Caco-2 (cell line): ENCODE measurements around the gene ACSL5. TPM values are rescaled to one million over a fixed set of nuclear protein-coding genes. Genes with fewer than 3 reads are reported as not detected.
"Not testable (repeated sequence)": the region's sequence is repeated elsewhere in the genome, so short reads cannot be mapped to it uniquely, and the experiment has no call there.

Experiments
- BruUV-seq: library from RNA; stranded (reverse); fragments of 400-500 nt; replicated peaks from 2 replicates; lab custom pipeline; 2021; lab: Mats Ljungman, UMichigan
- CTCF ChIA-PET: fragments of 300-600 bp; sonication (Branson Sonifier 250); formaldehyde crosslinking; loops from one replicate; lab custom pipeline; 2022; ENCODE audit warnings: antibody characterized with exemption; lab: Charles Lee
- POLR2A ChIA-PET: fragments of 300-600 bp; sonication (Branson Sonifier 250); formaldehyde crosslinking; loops from one replicate; lab custom pipeline; 2022; ENCODE audit warnings: antibody characterized with exemption; lab: Charles Lee
- DNase-seq, 2 experiments: peaks; one replicate each; pipeline versions ENCODE4 v3.0.0 to v3.0.0-alpha.2; 2020 to 2022
- H3K27me3 ChIP-seq: replicated peaks from 2 replicates; pipeline ENCODE4 v1.6.0; 2011; ENCODE audit warnings: low read length; ENCODE audit not compliant: control insufficient read depth, insufficient read depth
- H3K36me3 ChIP-seq: 2 replicates; pipeline ENCODE4 v1.5.1; 2011; ENCODE audit warnings: low read length; ENCODE audit not compliant: control insufficient read depth, insufficient read depth
- H3K4me1 ChIP-seq: fragments of 250-450 bp; sonication (Bioruptor Pico); 2 replicates; pipeline ENCODE4 v1.5.1; 2020; ENCODE audit warnings: mild to moderate bottlenecking
- H3K4me3 ChIP-seq: 2 replicates; pipeline ENCODE4 v1.5.1; 2011; ENCODE audit warnings: low read depth, mild to moderate bottlenecking, control low read depth, low read length
- H3K9me3 ChIP-seq: fragments of 250-450 bp; sonication (Bioruptor Pico); 2 replicates; pipeline ENCODE4 v1.5.1; 2020; ENCODE audit warnings: mild to moderate bottlenecking, moderate library complexity
- H3K27ac Mint-ChIP-seq: one replicate; pipeline ENCODE4 v1.8.0; 2022; ENCODE audit warnings: mixed read lengths; ENCODE audit not compliant: unreplicated experiment
- H3K27me3 Mint-ChIP-seq: one replicate; pipeline ENCODE4 v1.8.0; 2022; ENCODE audit warnings: mixed read lengths; ENCODE audit not compliant: insufficient read depth, unreplicated experiment
- H3K36me3 Mint-ChIP-seq: one replicate; pipeline ENCODE4 v1.8.0; 2022; ENCODE audit warnings: mild to moderate bottlenecking, mixed read lengths; ENCODE audit not compliant: insufficient read depth, unreplicated experiment
- H3K4me1 Mint-ChIP-seq: one replicate; pipeline ENCODE4 v1.8.0; 2022; ENCODE audit warnings: low read depth, mixed read lengths; ENCODE audit not compliant: unreplicated experiment
- H3K4me3 Mint-ChIP-seq: one replicate; pipeline ENCODE4 v1.8.0; 2022; ENCODE audit warnings: mild to moderate bottlenecking, moderate library complexity, mixed read lengths; ENCODE audit not compliant: unreplicated experiment
- H3K9me3 Mint-ChIP-seq: one replicate; pipeline ENCODE4 v1.8.0; 2022; ENCODE audit warnings: mixed read lengths; ENCODE audit not compliant: unreplicated experiment
- intact Hi-C: fragments of 100-400 bp; cut with micrococcal nuclease; formaldehyde crosslinking; loops from one replicate; pipeline ENCODE4 v1.10.0; 2022; ENCODE audit not compliant: unreplicated experiment
- total RNA-seq: library from RNA; stranded (reverse); gene quantifications from 2 replicates; pipeline ENCODE4 v1.2.3, GENCODE V29; 2022
- TF ChIP-seq, protein P1 (sequence below), 2 experiments: fragments of 200-600 bp in 1 of 2; IDR thresholded peaks; 1 replicate in 1 of 2; 2 replicates in 1 of 2; pipeline versions ENCODE4 v1.5.1 to v1.8.0; 2011 to 2022; ENCODE audit warnings: antibody characterized with exemption in 1 of 2, control low read depth in 1 of 2, inconsistent platforms in 1 of 2, low read depth in 1 of 2, low read length in 1 of 2, mild to moderate bottlenecking in 1 of 2, moderate library complexity in 1 of 2; ENCODE audit not compliant: insufficient read depth in 1 of 2, severe bottlenecking in 1 of 2, unreplicated experiment in 1 of 2

The ACSL5 gene
- total RNA-seq, 1 experiment from 2014 or later, result 46.6 TPM

- peak in 1 of 2 experiments; percentile 30 for DNase-seq
- H3K4me1 Mint-ChIP-seq, result peaks cover 28% of the 10 kb centered on the region
- CTCF ChIA-PET, result no interaction called here
These were observed 30.7 kb downstream of the ACSL5 start for GRCh38 chr10:112404617-112405016.

DNA sequence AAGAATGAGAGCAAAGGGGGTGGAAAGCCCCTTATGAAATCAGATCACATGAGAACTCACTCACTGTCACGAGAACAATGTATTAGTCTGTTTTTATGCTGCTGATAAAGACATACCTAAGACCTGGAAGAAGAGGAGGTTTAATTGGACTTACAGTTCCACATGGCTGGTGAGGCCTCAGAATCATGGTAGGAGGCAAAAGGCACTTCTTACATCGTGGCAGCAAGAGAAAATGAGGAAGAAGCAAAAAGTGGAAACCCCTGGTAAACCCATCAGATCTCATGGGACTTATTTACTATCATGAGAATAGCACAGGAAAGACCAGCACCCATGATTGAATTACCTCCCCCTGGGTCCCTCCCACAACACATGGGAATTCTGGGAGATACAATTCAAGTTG is 32.9 kb downstream of the ACSL5 start:
- Mint-ChIP-seq H3K4me1 (peaks cover 25% of the 10 kb centered on the region), H3K36me3 (peaks cover 19% of the 10 kb centered on the region)
- H3K9me3 ChIP-seq, H3K4me3 Mint-ChIP-seq, H3K4me3 ChIP-seq, H3K36me3 ChIP-seq, DNase-seq, H3K27me3 Mint-ChIP-seq, BruUV-seq, intact Hi-C loops, H3K27me3 ChIP-seq, H3K27ac Mint-ChIP-seq, POLR2A ChIA-PET, CTCF ChIA-PET, H3K9me3 Mint-ChIP-seq: not testable (repeated sequence)
- H3K4me1 ChIP-seq, result peaks cover 21% of the 10 kb centered on the region

More at GRCh38 chr10:112404617-112405016, 30.7 kb downstream of the ACSL5 start:
- intact Hi-C loops, result loop anchor here (1.0 kb wide), 1 partner anchor 10 kb away; no protein-coding TSS in a partner anchor
- Mint-ChIP-seq H3K4me3 (no peak overlapping the region), H3K27ac (no peak overlapping the region), H3K27me3 (no peaks in the 10 kb centered on the region), H3K36me3 (peaks cover 19% of the 10 kb centered on the region), H3K9me3 (peaks cover 10% of the 10 kb centered on the region)
- BruUV-seq, result no TSS peak
- Histone ChIP-seq H3K4me3 (no peak overlapping the region), H3K4me1 (peaks cover 21% of the 10 kb centered on the region), H3K27me3 (no peaks in the 10 kb centered on the region), H3K9me3 (no peaks in the 10 kb centered on the region), H3K36me3 (peaks cover 3% of the 10 kb centered on the region)
- POLR2A ChIA-PET, result no interaction called here
- TF ChIP-seq, protein P1, sequence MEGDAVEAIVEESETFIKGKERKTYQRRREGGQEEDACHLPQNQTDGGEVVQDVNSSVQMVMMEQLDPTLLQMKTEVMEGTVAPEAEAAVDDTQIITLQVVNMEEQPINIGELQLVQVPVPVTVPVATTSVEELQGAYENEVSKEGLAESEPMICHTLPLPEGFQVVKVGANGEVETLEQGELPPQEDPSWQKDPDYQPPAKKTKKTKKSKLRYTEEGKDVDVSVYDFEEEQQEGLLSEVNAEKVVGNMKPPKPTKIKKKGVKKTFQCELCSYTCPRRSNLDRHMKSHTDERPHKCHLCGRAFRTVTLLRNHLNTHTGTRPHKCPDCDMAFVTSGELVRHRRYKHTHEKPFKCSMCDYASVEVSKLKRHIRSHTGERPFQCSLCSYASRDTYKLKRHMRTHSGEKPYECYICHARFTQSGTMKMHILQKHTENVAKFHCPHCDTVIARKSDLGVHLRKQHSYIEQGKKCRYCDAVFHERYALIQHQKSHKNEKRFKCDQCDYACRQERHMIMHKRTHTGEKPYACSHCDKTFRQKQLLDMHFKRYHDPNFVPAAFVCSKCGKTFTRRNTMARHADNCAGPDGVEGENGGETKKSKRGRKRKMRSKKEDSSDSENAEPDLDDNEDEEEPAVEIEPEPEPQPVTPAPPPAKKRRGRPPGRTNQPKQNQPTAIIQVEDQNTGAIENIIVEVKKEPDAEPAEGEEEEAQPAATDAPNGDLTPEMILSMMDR (IDR thresholded peaks at IDR 0.05; ENCODE audit: insufficient read depth in 1 of 2, low read depth in 1 of 2, low read length in 1 of 2, severe bottlenecking in 1 of 2, unreplicated experiment in 1 of 2), result no peak

DNA sequence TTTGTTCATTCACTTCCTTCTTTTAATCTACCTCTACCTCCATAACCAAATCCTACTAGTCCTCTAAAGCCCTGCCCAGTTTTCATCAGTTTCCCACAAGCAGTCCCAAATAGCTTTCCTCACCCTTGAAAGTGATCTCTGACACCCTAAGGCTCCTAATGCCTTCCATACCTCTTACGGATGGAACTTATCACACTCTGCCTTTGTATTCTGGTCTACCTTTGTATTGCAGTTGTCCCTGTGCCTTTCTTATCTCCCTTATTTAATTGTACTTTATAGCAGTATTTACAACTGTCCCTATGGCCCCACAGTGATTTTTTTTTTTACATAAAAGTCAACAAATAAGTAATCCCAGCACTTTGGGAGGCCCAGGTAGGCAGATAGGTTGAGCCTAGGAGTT is 33.8 kb downstream of the ACSL5 start:
- intact Hi-C loops, result no loop called here
- H3K27ac Mint-ChIP-seq, result no peak overlapping the region
- Histone ChIP-seq H3K4me1 (peaks cover 19% of the 10 kb centered on the region), H3K27me3 (no peaks in the 10 kb centered on the region), H3K9me3 (no peaks in the 10 kb centered on the region), H3K4me3 (no peak overlapping the region), H3K36me3 (peaks cover 1% of the 10 kb centered on the region)
- H3K4me3 Mint-ChIP-seq, result no peak overlapping the region
- H3K27me3 Mint-ChIP-seq, result no peaks in the 10 kb centered on the region
- DNase-seq, result no peak
- peaks cover 19% of the 10 kb centered on the region for H3K36me3 Mint-ChIP-seq
- ChIA-PET CTCF (no interaction called here), POLR2A (no interaction called here)
- TF ChIP-seq, protein P1 (IDR thresholded peaks at IDR 0.05; ENCODE audit: insufficient read depth in 1 of 2, low read depth in 1 of 2, low read length in 1 of 2, severe bottlenecking in 1 of 2, unreplicated experiment in 1 of 2), result no peak
- peaks cover 23% of the 10 kb centered on the region for H3K4me1 Mint-ChIP-seq
- BruUV-seq, result no TSS peak
- H3K9me3 Mint-ChIP-seq, result peaks cover 10% of the 10 kb centered on the region

DNA sequence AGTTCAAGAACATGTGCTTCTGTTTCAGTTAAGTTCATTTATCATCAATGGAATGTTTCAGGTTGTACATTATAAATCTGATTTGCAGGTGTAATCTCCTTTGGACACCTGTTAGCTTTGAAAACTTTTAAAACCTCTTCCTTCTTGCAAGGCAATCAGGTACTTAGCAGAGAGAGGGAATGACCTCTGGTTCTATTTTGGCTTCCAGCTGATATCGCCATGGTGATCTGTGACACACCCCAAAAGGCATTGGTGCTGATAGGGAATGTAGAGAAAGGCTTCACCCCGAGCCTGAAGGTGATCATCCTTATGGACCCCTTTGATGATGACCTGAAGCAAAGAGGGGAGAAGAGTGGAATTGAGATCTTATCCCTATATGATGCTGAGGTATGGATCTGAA is 35.4 kb downstream of the ACSL5 start:
- H3K4me1 ChIP-seq, result peaks cover 8% of the 10 kb centered on the region
- H3K9me3 ChIP-seq, result no peaks in the 10 kb centered on the region
- TF ChIP-seq, protein P1 (IDR thresholded peaks at IDR 0.05; ENCODE audit: insufficient read depth in 1 of 2, low read depth in 1 of 2, low read length in 1 of 2, severe bottlenecking in 1 of 2, unreplicated experiment in 1 of 2), result no peak
- no TSS peak for BruUV-seq
- CTCF ChIA-PET, result no interaction called here
- DNase-seq, result no peak
- H3K36me3 ChIP-seq, result peaks cover 1% of the 10 kb centered on the region
- intact Hi-C loops, result no loop called here
- no peak overlapping the region for H3K27ac Mint-ChIP-seq
- peaks cover 20% of the 10 kb centered on the region for H3K36me3 Mint-ChIP-seq
- H3K9me3 Mint-ChIP-seq, result peaks cover 10% of the 10 kb centered on the region
- POLR2A ChIA-PET, result no interaction called here
- H3K4me3 ChIP-seq, result no peak overlapping the region
- no peaks in the 10 kb centered on the region for H3K27me3 Mint-ChIP-seq
- H3K4me3 Mint-ChIP-seq, result no peak overlapping the region
- H3K27me3 ChIP-seq, result no peaks in the 10 kb centered on the region
- H3K4me1 Mint-ChIP-seq, result peaks cover 15% of the 10 kb centered on the region
